Activated CD4-positive, alpha-beta T cell treated with anti-CD3 and anti-CD28 coated beads, Interleukin-10, Interleukin-2, amounts not matched to agents 100 ng/mL and 50 ng/mL, durations not matched to agents 16 hours and 8 hours (primary cell): ENCODE data around the gene LONP2.
"Not testable (repeated sequence)": the region's sequence is repeated elsewhere in the genome, so short reads cannot be mapped to it uniquely, and the experiment has no call there.

Experiments
- DNase-seq: peaks from one replicate; pipeline ENCODE4 v3.0.0-alpha.2; 2020

LONP2 gene

DNA sequence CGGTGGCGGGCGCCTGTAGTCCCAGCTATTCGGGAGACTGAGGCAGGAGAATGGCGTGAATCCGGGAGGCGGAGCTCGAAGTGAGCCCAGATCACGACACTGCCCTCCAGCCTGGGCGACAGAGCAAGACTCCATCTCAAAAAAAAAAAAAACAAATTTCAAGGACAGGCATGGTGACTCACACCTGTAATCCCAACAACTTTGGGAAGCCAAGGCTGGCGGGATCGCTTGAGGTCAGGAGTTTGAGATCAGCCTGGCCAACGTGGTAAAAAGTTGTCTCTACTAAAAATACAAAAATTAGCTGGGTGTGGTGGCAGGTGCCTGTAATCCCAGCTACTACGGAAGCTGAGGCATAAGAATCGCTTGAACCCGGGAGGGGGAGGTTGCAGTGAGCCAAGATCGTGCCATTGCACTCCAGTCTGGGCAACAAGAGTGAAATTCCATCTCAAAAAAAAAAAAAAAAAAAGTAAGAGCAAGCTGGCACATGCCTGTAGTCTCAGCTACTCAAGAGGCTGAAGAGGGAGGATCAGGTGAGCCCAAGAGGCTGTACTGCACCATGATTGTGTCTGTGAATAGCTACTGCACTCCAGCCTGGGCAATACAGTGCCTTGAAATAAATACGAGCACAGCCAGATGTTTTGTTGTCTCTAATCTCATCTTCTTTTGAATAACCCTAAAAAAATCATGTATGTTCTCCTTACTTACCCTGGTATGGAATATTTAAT, 126.7 kb downstream of the LONP2 start:
- DNase-seq: not testable (repeated sequence)

DNA sequence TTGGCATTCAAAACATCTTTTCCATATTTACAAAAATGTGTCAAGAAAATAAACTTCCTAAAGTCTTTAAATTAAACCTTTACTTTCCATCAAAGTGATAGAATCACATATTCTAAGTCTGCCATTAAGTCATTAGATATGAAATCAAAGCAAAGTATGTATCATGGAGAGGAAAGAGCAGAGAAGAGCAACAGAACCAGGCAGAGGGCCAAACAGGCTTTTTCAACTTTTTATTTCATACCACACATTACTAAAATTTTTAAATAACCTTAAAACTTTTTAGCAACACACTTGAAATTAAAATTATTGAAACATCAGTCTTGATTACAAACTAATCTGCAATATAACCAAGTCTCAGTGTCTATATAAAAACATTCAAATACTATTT, 127.3 kb downstream of the LONP2 start:
- DNase-seq: no peak

DNA sequence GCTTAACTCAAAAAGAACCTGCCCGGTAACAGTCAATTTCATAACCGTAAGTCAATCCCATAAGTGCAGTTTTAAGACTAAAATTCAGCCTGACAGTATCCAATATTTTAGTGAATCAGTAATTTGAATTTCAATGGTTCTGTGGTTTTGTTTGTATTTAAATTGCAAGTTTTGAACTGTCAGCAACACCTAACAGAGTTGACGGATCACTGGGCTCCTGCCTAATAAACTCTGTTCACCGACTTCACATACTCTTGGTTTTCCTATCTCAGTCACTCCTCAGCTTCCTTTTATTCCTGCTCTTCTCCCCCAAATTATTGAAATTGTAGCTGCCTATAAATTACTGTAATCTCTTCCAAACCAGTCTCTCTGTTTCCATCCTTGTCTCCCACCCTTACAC, 128.6 kb downstream of the LONP2 start:
- no peak for DNase-seq

DNA sequence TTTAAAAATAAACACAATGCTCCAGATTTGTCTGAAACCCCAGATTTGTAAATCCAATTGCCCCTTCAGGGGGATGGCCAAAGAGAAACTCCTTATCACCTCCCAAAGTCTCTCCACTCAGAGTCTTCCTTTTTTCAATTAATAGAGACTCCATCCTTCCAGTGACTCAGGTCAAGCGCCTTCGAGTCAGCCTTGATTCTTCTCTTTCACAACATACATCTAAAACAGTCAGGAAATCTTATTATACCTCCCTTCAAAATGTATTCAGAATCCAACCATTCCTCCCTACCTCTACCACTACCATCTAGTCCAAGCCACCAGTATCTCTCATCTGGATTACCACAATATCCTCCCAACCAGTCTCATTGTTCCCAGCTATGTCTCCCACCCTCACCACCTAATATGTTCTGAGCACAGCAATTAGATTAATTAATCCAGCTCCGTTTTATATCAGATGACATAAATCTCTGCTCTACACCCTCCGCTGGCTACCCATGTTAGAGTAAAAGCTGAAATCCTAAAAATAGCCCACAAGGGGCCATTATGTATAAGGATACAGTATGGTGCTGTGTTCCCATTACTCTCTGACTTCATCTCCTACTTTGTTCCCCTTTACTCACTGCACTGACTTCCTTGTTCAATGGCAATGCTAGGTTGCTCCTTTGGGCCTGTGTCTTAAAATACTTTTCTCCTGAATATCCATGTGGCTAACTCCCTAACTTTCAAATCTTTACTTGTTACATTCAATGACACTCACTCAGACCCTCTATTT, 129.3 kb downstream of the LONP2 start:
- no peak for DNase-seq

DNA sequence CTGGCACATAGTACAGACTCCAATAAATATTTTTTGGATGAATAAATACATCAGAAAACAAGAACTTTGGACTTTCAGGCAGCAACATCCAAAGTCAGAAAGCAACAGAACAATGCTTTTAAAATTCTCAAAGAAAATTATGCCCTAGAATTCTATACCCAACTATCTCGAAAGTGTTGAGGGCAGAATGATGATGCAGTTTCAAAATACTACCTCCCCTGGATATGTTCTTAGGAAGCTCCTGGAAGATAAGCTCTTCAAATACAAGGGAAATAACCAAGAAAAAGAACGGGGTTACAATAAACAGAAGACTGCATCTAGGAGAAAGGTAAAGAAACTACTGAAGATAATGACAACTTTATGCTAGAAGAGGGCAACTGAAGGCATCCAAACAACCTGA, 130.2 kb downstream of the LONP2 start:
- no peak for DNase-seq

DNA sequence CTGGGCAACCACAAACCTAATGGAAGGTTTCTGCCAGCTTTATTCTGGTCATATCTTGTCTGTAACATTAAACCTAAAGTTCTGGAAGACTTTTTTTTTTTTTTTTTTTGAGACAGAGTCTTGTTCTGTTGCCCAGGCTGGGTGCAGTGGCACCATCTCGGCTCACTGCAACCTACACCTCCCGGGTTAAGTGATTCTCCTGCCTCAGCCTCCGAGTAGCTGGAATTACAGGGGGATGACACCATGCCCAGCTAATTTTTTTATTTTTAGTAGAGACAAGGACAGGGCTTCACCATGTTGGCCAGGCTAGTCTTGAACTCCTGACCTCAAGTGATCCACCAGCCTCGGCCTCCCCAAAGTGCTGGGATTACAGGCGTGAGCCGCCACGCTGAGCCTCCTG, 133.2 kb downstream of the LONP2 start:
- DNase-seq: not testable (repeated sequence)

DNA sequence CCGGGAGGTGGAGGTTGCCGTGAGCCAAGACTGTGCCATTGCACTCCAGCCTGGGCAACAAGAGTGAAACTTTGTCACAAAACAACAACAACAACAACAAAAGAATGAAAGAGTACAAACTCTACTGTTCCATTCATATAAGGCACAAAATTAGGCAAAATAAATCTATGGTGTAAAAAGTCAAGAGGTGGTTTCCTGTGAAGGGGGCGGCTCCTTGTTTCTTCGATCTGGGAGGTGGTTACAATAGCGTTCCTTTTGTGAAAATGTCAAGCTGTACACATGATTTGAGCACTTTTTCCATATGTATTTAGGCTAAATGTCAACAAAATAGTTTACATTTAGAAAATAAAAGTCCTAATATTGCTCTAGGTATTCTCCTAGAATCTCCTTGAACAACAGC, 134.2 kb downstream of the LONP2 start:
- no peak for DNase-seq

DNA sequence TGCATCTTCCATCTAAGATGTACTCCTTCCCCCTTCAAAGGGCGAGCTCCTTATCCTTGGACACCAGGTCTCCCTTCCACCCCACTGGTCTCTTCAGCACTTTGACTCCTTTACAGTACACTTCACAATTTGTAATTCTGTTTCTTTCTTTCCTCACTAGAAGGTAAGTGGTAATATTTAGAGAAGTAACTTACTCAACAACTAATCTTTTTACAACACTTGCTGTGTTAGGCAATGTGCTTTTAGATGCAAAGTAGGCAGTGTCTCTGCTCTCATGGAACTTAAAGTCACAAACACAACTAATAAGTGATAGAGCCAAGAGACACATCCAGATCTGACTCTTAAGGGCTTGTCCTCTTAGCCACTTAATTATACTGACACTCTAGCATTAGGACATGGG, 134.7 kb downstream of the LONP2 start:
- no peak for DNase-seq

DNA sequence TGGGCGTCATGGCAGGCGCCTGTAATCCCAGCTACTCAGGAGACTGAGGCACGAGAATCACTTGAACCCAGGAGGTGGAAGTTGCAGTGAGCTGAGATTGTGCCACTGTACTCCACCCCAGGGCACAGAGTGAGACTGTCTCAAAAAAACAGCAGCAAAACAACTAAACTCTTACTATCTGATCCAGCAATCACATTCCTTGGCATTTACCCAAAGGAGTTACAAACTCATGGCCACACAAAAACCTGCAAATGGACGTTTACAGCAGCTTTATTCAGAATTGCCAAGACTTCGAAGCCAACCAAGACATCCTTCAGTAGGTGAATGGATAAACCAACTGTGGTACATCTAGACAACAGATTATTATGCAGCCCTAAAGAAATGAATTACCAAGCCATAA, 137.1 kb downstream of the LONP2 start:
- no peak for DNase-seq

DNA sequence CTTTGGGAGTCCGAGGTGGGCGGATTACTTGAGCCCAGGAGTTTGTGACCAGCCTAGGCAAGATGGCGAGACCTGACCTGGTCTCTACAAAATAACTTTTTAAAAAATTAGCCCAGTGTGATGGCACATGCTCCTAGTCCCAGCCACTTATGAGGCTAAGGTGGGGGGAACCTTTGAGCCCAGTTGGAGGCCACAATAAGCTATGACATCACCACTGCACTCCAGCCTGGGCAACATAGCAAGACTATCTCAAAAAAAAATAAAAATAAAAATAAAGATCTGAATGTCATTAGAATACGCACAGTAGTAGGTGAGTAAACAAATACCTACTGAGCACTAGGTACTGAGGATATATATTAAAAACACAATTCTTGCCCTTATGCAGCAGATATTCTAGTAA, 138.0 kb downstream of the LONP2 start:
- DNase-seq: no peak

DNA sequence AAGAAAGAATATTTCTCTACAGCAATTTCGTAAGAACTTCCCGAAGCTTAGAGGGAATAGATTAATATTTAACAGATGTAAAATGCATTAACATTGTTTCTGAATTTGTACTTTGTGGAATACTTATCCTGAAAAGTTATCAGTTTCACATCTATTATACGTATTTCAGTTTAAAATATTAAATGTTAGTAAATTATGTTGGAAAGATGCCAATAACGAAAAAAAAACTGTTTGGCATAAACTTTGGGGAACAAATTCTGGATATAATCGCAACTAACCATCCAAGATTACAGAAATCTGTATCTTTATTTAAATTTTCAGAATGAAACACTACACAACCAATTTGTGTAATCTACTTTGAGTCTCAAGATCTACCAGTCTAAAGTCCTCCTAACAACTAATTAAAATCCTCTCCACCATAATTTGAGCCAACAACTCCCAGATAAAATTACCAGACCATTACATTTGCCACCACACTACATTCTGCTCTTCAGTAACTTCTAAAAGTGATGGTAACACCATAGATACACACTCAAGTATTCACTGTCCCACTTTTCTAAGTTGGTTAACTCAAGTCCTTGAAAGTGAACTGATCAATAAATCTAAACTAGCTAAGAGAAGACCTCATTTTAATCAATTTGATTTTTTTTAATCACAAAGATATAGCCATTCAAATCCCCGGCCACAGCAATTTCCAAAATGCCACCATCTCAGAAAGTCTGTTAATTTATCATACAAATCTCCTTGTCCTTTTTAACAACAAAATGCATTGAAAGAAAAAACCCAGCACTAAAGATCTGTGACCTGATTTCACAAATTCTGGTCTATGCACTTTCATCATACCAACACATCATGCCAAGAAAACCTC, 139.1 kb downstream of the LONP2 start:
- DNase-seq: no peak

DNA sequence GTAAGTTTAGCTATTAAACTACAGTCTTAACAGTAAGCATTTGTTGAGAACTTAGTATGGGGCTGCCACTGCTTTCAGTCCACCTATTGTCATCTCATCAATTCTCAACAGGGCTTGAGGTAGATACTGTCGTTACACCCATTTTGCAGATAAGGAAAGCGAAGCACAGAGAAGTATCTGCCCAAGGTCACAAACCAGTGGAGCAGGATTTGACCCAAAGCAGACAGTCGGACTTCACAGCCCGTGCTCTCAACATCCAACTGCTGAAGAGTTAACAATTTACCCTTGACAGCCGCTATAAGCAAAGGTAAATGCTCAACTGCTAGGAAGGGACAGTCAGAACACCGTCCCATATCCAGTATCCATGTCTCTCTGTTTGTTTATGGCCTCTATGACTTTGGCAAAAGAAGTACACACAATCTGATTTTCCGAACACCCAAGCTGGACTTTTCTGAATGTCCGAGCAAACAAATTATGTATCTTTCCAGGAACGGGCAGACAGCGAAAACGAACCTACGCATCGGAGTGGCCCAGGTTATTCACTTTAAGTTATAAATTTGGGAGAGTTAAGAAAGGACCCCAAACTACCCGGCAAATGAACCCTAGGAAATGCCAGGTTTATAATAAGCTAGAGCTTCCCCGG, 139.9 kb downstream of the LONP2 start:
- DNase-seq: peak; percentile 21

DNA sequence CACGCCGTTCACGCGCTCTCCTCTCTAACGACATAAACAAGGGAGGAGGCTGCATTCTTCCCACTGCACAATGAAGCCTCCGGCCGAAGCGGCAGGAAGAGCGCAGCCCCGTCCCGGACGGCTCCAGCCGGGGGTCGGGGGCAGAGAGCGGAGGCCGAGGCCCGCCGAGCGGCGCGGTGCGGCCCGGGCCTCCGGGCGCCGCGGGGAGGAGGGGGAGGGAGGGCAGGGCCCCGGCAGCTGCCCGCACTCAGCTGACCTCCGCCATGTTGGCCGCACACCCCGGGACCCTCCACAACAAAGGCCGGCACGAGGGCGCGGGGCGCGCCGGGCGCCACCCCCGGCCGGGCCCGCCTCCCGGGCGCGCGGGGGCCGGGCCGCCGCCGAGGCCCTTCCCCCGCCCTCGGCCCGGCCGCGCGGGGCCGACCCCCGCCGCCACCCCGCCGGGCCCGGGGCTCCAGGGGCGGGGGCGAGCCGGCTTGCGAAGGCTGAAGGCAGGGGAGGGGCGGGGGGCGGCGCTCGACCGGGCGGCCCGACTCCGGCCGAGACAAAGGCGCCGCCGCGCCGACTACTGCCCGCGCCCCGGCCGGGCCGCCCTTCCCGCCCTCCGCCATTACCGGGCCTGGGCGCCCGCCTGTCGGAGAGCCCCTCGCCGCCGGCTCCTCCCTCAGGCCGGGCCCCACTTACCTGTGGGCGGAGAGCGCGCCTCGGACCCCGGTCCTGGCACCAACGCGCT, 140.6 kb downstream of the LONP2 start:
- peak; percentile 44 for DNase-seq

DNA sequence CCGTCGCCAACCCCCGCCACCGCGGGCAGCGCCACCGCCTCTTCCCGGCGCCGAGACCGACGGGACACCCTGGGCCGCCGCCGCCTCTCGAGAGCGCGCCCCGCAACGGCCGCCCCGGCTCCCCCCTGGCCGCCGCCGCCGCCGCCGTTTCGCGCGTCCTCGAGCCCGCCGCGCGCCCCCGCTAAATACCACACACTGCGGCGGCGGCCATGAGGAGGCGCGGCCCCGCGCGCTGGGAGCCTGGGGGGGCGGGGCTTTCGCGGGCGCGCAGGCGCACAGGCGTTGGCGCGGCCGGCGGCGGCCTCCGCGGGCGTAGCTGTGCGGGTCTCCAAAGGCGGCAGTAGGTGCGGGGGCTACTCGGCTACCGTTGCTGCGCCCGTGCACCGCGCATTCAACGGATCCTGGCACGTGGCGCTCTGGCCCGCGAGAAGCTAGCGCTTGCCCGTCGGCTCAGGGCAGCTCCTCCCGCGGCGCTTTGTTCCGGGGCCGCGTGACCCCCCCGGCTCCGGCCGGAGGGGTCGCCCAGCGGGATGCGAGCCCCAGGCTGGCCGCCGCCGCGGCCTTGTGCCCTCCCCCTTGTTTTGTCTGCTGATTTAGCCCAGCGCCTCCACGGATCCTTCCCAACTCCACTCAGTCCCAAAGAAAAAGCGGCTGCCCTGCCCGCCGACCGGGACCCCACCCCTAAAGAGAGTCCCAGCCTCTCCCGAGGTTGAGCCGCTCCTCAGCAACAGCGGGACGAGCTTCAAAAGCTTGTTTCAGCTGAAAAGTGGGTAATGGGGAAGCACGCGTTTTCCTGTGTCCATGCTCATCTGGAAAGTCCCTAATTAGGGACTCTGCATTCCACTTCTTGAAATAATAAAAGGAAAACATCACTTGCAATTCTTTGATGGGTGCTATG, 141.4 kb downstream of the LONP2 start, which contains the start of gene SIAH1:
TSS of gene SIAH1 (minus strand) at position 161 of the 898 bp plus-strand sequence. CDS start 22,985 bp downstream, outside the sequence.
- peak; percentile 89 for DNase-seq

DNA sequence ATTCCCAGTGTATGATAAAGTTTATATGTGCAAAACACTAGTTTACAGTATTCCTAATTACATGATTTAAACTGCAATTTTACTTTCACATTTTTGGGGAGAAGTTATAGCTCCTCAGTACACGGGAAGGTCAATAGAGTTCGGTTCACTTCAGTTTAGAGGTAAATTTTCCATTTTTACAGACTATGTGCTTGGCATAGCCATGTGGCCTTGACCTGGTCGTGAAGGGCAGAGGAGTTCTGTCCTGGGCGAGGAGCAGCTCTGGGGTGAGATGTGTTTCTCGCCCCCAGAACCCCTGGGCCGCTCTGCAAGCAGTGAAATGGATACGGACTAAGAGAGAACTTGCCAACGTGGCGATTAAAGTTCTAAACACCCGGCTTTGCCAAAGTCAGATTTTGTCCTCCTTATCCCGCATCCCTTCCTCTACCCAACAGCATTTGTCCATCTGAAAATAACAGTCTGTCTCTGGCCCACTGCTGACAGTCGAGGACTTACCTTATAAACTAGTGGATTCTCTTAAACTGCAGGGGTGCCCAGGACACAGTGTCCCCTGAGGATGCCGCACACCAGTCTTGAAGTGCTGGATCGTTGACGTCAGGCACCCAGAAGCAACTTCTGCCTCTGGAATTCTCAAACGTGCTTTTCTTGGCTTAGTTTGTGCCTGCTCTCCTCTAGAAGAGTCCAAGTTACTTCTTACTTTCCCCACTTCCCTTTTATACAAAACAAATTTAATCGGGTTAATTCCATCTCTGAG, 142.6 kb downstream of the LONP2 start:
- DNase-seq: no peak

DNA sequence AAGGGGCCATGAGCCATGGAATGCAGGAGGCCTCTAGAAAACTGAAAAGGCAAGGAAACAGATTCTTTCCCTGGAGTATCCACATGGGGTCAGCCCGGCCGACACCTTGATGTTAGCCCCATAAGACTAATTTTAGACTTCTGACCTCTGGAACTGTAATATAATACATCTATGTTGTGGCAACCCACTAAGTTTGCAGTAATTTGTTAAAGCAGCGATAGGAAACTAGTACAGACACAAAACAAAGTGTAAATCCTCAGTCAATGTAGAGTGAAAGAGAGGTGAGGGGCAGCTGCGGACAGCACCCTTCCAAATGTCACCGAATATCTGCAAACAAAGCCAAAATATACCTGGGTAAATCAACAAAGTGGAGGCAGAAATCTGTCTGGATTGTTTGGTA, 148.3 kb downstream of the LONP2 start:
- no peak for DNase-seq

DNA sequence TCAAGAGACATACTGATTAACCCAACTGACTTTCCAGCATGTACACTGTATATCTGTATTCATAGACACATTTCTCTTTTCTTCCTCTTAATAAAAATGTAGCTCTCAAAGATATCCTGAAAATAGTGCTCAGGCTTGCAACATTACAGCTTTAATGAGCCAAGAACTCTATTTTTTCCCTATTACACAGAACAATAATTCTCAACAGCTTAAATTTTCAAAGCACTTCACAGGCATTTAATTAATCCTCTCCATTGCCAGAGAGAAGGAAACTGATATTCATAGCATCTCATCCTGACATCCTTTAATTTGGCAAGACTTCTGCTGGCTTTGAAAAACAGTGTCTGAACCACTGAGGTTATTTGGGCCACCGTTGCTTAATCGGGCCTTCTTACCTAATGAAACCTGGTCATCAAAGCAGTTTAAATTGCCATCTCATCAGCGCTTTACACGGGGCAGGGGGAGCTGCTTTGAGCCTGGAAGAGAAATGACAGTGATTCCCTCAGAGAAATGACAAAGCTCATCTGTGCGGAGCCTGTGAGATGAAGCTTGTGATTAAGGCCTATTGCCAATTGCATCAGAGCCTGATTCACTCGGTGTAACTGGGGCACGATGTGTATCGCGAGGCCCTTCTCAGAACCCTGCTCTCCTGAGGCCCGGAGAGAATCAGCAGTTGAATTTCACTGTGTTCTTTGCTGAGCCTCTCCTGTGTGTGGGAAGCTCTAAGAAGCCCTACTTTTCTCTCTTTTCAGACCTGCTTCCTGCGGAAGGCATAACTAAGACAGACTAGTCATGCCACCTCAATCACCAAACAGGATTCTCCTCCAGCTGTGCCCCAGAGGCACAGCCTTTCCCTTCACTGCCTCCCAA, 149.6 kb downstream of the LONP2 start:
- DNase-seq: peak; percentile 36

DNA sequence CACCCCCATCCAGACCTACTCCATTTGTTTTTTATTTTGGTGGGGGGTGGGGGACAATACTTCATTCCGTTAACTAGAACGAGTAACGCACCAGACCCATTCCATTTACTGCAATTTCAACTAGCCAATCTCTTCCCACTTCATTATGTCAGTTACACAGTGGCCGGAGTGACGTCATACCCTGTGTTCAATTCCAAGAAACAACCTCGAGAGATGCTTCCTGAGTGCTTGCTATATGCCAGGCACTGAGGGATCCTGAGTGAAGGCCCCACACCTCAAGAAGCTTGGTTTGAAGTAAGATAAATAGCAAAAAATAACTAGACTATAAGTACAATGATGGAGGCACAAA, 150.2 kb downstream of the LONP2 start:
- peak; percentile 14 for DNase-seq

DNA sequence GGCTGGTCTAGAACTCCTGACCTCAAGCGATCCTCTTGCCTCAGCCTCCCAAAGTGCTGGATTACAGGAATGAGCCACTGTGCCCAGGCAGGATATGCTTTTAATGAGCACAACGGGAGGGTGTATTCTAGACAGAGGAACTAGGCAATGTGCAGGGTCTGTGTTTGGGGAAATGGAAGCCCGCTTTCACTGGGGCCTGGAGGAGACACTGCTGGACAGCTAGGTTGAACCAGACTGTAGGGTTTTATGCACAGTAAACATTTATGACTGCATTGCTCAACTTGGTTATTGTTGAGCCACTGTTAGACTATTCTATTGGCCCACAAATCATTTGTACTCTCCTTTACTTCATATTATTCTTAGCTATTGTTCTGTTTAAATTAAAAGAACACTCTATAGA, 151.3 kb downstream of the LONP2 start:
- DNase-seq: no peak
